G401 (cell line): ENCODE results near the gene MAP2K4. TPM values are rescaled to one million over a fixed set of nuclear protein-coding genes. Genes with fewer than 3 reads are reported as not detected.
"Not testable (repeated sequence)": the region's sequence is repeated elsewhere in the genome, so short reads cannot be mapped to it uniquely, and the experiment has no call there.

Experiments
- DNase-seq: peaks from one replicate; pipeline ENCODE4 v3.0.0-alpha.2; 2015; ENCODE audit warnings: low spot score
- in situ Hi-C: cut with HindIII; loops from 2 replicates; pipeline ENCODE4 v1.10.0; 2016; ENCODE audit warnings: low sequenced_read_pairs, mixed read lengths
- total RNA-seq: library from RNA; depleted of rRNA; stranded (reverse); fragments of >200 nt; shearing (Covaris generic); gene quantifications from 2 replicates; pipeline ENCODE4 v1.2.3, GENCODE V29; 2014; rRNA removed

MAP2K4 gene
- total RNA-seq: 41.8 and 56.6 TPM in 2 replicates

DNA sequence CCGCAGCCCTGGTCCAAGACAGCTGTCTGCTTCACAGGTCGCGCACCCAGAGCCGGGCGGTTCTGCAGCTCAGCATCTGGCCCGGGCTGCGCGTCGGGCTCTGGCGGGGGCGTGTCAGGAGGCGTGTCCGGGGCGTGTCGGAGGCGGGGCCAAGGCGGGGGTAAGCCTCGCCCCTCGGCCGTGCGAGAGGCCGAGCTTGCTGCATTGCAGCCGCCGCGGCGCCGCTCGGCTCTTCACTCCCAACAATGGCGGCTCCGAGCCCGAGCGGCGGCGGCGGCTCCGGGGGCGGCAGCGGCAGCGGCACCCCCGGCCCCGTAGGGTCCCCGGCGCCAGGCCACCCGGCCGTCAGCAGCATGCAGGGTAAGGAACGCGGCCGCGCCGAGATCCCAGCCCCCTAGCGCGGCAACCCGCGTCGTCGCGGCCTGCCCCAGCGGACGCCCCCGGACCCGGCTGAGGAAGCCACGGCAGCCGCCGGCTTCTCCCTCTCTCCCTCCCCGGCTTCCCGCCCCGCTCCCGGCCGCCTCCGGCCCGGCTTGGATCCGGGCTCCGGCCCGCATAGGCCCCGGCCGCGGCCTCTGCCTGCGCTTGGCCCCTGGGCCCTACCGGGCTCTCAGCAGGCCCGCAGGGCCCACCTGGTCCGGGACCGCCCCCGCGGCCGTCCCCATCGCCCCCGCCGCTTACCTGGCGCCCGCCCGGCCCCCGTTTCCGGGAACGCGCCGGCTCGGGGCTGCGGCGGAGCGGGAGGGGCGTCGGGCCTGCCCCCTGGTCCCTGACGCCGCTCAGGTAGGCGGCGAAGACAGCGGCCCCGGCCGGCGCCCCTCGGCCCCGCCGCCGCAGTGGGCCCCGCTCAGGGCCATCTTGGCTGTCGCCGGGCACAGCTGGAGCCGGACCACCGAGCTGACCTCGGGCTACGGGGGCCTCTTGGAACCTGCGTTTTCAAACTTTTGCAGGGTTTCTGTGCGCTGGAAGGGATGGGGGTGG is at the start of gene MAP2K4:
Gene MAP2K4, plus strand, starts transcription at position 236 of the 981 bp plus-strand sequence. Its CDS starts 10 bp downstream, at position 246.
- in situ Hi-C loops: no loop called here
- DNase-seq: peak; percentile 90

DNA sequence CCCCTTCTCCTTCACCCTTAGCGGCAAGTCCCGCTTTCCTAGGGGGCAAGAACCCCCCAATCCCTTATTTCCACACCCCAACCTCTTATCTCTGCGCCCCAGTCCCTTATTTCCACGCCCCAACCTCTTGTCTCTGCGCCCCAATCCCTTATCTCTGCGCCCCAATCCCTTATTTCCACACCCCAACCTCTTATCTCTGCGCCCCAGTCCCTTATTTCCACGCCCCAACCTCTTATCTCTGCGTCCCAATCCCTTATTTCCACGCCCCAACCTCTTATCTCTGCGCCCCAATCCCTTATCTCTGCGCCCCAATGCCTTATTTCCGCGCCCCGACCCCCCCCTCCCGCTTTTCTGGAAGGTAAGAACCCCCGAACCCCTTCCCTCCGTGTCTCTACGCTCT is 47.9 kb upstream of the MAP2K4 start:
- in situ Hi-C loops: not testable (repeated sequence)

DNA sequence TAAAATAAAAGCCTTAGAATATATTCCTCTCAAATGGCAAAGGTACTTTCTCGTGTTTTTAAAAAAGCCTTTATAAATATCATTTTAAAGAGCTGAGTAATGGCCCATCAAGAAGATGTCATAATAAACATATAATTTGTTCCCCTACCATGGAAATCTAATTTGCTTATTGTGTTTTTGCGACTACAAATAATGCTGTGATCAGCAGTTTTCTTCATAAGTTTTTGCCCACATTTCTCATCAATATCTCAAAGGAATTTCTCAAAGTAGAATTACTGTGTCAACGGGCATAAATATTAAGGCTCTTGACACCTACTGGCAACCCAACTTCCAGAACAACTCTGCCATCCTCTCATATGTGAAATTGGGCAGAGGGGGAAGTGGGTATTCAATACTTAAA is 40.9 kb upstream of the MAP2K4 start:
- in situ Hi-C loops: no loop called here
- DNase-seq: no peak

More for the DNA sequence above, 47.9 kb upstream of the MAP2K4 start:
- not testable (repeated sequence) for DNase-seq

DNA sequence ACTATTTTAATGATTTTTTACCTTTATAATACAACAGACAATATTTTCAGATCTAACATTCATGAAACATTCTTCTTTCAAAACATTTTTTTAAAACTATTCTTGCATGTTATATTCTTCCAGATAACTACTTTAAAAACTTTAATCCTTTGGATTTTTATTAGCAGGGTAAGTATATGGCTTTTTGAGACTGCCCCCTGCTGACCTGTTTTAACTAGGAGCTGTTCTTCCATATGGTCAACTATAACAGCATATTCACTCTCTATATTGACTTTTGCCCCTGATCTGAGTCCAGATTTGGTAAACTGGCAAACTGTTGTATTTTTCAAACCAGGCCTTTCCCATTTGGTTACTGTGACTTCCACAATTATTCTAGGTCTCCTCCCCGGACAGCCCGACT is 39.9 kb upstream of the MAP2K4 start:
- no peak for DNase-seq

DNA sequence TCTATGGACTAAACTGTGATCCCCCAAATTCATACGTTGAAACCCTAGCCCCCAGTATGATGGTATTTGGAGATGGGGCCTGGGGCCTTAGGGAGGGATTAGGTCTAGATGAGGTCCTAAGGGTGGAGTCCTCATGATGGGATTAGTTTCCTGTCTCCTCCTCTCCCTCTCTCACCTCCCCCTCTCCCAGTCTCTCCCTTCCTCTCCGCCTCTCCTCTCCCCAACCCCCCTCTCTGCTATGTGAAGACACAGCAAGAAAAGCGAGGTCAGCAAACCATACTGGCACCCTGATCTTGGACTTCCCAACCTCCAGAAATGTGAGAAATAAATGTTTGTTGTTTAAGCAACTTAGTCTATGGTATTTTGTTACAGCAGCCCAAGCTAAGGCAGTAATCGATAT is 38.8 kb upstream of the MAP2K4 start:
- DNase-seq: no peak
- in situ Hi-C loops: no loop called here

More for the DNA sequence above, 39.9 kb upstream of the MAP2K4 start:
- in situ Hi-C loops: no loop called here

DNA sequence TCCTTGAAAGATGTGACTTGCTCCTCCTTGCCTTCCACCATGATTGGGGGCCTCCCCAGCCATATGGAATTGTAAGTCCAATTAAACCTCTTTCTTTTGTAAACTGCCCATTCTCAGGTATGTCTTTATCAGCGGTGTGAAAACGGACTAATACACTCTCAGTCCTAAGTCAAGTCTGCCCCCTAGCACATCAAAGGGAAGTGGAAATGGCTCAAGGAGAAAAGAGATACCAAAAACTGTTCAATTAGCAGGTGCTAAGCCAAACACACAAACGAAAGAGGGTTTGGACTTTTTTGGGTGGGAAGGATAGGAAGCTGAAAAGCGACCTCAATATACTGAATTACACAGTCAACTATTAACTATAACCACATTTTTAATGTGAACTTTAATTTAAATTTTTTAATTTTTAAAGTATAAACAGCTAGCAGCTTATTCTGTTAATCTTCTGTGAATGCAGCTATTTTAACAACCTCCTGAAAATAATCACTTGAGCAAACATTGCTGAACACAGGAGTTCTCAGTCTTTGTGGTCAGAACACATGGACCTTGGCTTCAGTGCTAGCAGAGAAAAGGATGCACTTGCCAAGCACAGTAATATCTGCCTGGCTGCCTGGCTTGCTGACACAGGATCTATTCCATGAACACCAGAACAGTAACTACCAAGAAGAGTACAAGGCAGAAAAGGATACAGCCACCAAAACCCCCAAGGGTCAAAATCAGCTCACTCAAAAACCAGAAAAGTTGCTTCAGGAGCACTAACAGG is 34.3 kb upstream of the MAP2K4 start:
- in situ Hi-C loops: no loop called here
- DNase-seq: no peak

DNA sequence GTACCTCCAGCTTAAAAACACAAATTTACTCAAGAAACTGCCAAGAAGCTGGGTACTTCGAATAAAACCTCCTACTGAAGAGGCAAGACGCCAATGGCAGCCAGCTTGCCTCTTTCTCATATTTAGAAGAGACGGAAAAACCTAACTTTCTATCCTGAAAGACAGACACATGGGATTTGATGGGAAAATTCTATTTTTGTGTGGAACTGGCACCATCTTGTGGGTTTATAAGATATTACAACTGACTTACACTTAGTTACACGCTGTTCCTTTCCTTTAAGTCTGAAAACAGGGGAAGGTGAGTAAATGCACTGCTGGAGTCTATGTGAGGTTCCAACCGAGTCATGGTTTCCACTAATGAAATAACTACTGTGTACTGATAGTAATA is 33.7 kb upstream of the MAP2K4 start:
- in situ Hi-C loops: no loop called here
- peak; percentile 60 for DNase-seq

DNA sequence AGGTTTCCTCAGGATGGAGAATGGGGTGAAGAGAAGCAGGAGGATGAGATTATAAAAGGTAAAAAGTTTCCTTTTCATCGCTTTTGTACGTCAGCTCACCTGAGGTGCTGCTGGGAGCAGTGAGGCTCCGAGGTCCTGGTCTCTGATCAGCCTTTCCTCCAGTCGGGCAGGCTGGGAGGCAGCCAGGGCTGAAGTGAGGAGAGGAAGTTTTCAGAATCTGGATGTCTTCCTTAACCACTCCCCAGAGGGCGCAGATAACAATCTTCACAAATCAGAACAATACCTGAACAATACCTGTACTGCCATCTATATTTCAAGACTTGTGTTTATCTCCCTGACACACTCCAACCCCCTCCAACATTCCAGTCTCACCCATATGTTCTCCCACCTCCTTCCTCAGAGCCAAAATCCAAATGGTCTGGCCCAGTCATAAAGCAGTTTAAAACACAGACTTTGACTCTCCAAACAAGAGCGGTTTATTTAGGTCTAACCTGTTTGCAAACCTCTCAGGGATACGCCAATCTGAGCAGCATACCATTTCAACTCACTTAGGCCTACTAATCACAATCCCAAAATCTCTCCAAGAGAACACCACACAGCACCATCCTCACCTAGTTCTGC is 30.2 kb upstream of the MAP2K4 start:
- DNase-seq: no peak
- in situ Hi-C loops: no loop called here

DNA sequence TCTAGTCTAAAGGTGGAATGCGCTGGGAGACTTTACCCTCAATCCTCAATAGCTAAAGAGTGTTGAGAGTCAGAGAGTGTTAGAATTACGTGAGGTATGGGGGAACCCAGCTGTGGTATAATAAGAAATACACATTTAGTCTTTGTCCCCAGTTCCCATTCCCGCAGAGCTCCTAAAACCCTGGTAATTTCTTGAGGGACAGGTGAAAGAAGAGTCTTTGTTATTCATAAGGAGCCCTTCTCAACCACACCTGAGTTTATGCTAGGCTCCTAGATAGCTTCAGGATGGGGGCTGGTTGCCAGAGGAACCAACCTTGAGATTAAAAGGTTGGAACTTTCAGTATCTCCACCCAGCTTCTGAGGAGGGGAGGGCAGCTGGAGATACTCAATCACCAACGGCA is 29.2 kb upstream of the MAP2K4 start:
- in situ Hi-C loops: no loop called here
- DNase-seq: no peak

DNA sequence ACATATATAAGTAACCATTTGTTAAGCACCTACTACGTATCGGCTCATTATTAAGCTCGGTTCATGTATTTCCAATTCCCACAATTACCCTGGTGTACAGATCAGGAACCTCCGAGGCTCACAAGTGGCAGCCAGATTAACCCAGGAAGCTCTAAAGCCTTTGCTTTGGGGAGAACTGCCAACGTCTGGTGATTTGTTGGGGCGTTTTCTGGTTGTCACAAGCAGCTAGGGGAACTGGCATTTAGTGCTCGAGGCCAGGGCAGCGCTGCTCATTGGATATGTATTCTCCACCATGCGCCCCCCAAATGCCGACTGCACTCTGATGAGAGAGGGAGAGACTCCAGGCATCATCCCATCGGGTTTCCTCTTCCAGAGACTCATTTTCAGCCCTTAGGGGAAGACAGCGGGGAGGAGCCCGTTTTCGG is 23.9 kb upstream of the MAP2K4 start:
- DNase-seq: peak; percentile 78
- in situ Hi-C loops: no loop called here

DNA sequence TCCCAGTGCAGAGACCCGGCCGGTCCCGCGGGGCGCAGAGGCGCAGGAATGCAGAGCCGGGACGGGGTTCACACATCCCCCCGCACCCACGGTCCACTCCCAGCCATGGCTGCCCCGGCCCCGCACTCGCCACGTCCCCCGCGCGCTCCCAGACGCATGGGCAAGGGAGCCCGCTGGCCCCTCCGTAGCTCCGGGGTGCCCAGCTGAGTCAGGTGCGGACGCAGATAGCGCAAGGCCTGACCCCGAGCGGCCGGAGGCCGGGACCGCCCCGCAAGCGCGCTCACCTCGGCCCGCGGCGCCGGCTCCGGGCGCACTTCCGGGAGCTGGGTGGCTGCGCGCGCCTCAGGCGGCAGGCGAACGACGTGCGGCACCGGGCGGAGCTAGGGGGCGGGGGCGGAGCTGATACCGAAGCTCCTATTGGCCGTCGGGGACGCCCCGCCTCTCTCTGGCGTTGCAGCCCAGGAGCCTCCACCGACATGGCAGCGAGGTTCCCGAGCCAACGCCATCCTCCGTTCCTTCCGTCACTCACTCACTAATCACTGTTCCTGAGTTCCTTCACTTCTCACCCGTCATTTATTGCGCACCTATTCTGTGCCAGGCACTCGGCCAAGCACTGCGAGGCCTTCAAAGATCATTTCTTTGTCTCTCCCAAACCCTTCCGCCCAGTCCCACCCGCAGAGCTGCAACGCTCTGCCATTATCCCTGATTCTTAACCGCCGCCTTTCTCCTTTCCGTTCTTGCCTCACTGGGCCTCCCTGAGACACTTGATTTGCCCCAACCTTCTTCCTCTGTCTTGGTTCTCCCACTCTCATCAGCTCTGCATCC is 23.3 kb upstream of the MAP2K4 start, which contains the start of gene ZNF18:
Gene ZNF18, minus strand, starts transcription at position 329 of the 825 bp plus-strand sequence. CDS start 4,646 bp downstream, outside the sequence.
- in situ Hi-C loops: no loop called here

DNA sequence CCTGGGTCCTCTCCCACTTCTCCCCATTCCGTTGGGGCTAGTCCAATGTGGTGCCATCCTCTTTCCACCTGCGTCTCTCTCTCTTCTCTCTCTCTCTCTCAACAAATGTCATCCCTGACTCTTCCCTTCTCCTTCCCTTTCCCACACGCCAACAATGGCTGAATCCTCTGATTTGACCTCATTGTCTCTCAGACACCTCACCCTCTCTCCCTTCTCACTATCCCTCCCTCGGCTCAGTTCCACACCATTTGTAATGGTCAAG is 22.8 kb upstream of the MAP2K4 start:
- in situ Hi-C loops: no loop called here
- DNase-seq: no peak

More for the DNA sequence above, 23.3 kb upstream of the MAP2K4 start, which contains the start of gene ZNF18:
- DNase-seq: peak; percentile 94

DNA sequence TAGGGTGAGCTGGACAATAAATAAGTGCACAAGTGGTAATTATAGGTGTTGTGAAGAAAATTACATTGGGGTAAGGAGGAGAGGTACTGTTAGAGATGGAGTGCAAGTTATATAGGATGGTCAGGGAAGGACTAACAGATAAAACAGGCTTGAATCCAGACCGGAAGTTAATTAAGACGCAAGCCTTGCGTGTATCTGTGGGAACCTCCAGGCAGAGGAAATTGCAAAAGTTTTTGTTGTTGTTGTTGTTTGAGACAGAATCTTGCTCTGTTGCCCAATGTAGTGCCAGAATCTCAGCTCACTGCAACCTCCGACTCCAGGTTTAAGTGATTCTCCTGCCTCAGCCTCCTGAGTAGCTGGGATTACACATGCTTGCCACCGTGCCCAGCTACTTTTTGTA is 21.0 kb upstream of the MAP2K4 start:
- DNase-seq: no peak
- in situ Hi-C loops: no loop called here

DNA sequence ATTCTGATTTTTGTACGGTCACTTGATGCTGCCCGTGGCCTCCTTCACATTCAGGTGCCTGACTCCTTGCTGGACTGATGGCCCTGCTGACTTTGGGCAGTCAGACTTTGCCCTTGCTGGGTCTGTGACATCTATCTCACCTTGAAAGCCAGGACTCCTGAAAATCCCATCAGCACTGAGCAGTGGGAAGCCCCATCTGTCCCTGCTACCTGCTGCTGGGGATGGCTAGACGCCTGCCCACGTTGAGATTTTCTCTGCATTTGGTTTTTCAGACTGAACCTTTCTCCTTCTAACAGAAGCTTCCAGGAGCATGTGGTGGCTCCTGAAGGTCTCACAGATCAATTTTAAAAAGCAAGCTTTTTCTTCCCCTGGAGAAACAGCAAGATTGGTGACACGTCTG is 13.2 kb upstream of the MAP2K4 start:
- in situ Hi-C loops: no loop called here
- peak; percentile 73 for DNase-seq

DNA sequence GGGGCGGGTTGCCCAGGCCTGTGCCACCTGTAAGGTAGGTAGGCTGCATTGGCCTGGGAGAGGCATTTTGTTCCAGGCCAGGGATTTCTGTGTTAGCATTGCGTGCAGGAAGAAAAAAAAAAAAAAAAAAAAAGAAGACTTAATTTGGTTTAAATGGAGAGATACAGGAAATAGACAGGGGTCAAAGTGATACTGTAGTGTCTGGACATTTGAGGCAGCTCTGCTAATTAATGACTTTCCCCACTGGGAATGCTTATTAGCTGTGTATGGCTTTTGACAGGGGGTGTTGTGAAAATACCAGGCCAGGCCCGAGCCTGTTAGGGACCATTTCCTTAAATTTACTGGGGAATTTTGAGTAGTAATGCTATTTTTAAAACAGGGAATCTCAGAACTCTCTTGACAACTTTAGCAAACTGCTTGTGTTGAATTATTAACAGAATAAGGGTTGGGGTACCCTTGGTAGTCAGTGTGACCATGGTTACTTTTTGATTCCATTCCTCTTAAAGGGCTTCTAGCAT is 1.0 kb downstream of the MAP2K4 start:
- DNase-seq: no peak

DNA sequence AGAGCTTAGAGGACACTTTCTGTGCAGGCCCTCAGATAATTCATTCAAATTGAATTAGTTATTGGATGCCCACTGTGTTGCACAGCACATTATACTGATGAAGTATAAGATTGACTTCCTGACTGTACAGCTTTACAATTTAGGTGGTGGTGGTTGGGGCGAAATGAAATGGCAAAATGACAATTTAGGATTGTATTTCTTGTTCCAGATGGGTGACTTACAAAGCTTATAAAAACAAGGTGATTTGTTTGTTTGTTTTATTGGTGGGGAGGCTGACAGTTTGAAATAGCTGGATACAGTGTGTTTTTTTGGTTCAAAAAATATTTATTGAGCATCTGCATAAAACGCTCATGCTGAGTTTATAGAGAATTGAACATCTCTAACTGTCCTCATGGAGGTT is 1.6 kb downstream of the MAP2K4 start:
- in situ Hi-C loops: no loop called here
- no peak for DNase-seq

More for the DNA sequence above, 1.0 kb downstream of the MAP2K4 start:
- in situ Hi-C loops: no loop called here

DNA sequence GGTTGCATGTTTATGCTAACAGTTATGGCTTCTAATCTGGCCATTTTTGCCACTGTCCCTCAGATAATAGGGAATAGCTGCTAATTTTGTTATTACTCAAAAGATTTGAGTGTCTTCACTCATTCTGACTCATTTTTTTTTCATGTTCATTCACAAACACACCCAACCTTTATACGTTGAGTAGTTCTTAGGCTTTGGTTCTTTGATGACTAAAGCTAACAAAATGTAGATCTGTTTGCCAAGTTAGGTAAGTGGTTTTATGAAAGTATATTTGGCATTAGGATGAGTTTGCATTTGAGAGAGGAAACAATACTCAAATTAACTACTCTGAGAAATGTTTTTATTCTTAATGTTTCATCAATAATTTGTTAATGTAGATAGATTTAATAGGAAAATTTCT is 3.6 kb downstream of the MAP2K4 start:
- in situ Hi-C loops: no loop called here
- DNase-seq: no peak

DNA sequence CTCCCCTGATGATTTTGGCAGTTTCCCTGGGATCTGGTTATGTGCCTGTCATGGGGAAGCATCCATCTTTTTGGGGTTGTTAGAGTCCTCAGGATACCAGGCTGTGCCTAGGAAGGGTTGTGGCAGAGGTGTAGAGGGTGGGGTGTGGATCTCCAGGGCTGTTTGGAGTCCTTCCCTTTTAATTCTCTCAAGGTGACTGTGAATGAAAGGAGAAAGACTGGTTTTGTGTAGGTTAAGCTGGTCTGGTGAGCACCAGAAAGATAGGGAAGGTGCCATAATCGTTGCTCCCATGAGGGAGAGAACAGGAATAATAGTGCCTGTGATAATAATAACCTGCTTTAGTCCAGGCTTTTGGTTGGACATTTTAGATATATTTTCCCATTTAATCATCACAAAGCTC is 7.0 kb downstream of the MAP2K4 start:
- in situ Hi-C loops: no loop called here
- DNase-seq: no peak

DNA sequence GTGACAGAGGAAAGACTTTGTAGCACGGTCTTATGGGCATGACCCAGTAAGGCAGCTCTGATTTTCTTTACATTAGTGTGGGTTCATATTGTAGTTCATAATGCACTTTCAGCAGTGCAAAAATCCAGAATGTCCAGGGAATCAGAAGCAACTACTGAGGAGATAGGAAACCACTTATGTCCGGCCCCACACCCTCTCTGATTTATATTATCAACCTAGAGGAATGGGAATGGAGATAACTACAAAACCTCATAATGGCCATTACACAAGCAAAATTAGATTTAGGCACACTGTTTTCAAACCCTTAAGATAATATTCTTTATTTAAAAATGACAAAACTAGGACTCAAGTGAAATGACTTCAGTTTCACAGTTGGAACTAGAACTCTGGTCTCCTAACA is 7.9 kb downstream of the MAP2K4 start:
- DNase-seq: no peak
- in situ Hi-C loops: no loop called here
